IMR-90 (cell line): Measurements from ENCODE around the gene SULT1B1. TPM values are rescaled to one million over a fixed set of nuclear protein-coding genes. Genes with fewer than 3 reads are reported as not detected.

Source experiments
- ATAC-seq: fragments of 200-7000 bp; cut with Tn5 transposase; 2 replicates; pipeline ENCODE4 v1.9.1; 2020; ENCODE audit warnings: low read depth, mild to moderate bottlenecking, moderate library complexity
- BruUV-seq: library from RNA; stranded (reverse); fragments of 400-500 nt; replicated peaks from 2 replicates; lab custom pipeline; 2021; lab: Mats Ljungman, UMichigan
- CTCF ChIA-PET: fragments of 300-600 bp; formaldehyde crosslinking; extraction: SDS; loops from one replicate; lab custom pipeline; 2021; ENCODE audit warnings: antibody characterized with exemption; lab: Yijun Ruan, JAX
- POLR2A ChIA-PET: fragments of 300-600 bp; sonication (Branson Sonifier 250); formaldehyde crosslinking; loops from one replicate; lab custom pipeline; 2022; ENCODE audit warnings: antibody characterized with exemption; ENCODE audit not compliant: unreplicated experiment; lab: Charles Lee
- DNase-seq: peaks from one replicate; pipeline ENCODE4 v3.0.0; 2013
- H2AFZ ChIP-seq: replicated peaks from 2 replicates; pipeline ENCODE3; 2013; ENCODE audit warnings: low read length, mild to moderate bottlenecking; ENCODE audit not compliant: poor library complexity
- H2AK5ac ChIP-seq: 2 replicates; pipeline ENCODE4 v1.6.1; 2013; ENCODE audit warnings: low read depth, low read length, inconsistent platforms
- H2AK9ac ChIP-seq: replicated peaks from 2 replicates; pipeline ENCODE3; 2013; ENCODE audit warnings: mild to moderate bottlenecking, low read depth, low read length, moderate library complexity; ENCODE audit not compliant: poor library complexity
- H2BK120ac ChIP-seq: 2 replicates; pipeline ENCODE4 v1.6.1; 2013; ENCODE audit warnings: low read depth, low read length, inconsistent platforms
- H2BK15ac ChIP-seq: 3 replicates; pipeline ENCODE4 v1.6.1; 2013; ENCODE audit warnings: low read depth, low read length, inconsistent platforms
- H2BK20ac ChIP-seq: 2 replicates; pipeline ENCODE4 v1.6.1; 2013; ENCODE audit warnings: low read depth, mild to moderate bottlenecking, inconsistent platforms, low read length, moderate library complexity
- H2BK5ac ChIP-seq: 2 replicates; pipeline ENCODE4 v1.6.1; 2013; ENCODE audit warnings: mild to moderate bottlenecking, low read depth, low read length, inconsistent platforms; ENCODE audit not compliant: poor library complexity, severe bottlenecking
- H3K14ac ChIP-seq: replicated peaks from 2 replicates; pipeline ENCODE4 v1.6.1; 2013; ENCODE audit warnings: low read depth, low read length, inconsistent platforms
- H3K18ac ChIP-seq: 2 replicates; pipeline ENCODE4 v1.6.1; 2013; ENCODE audit warnings: low read depth, low read length, control low read depth
- H3K23ac ChIP-seq: 2 replicates; pipeline ENCODE4 v1.6.1; 2013; ENCODE audit warnings: low read depth, low read length, inconsistent platforms
- H3K27ac ChIP-seq: 2 replicates; pipeline ENCODE4 v1.5.1; 2013; ENCODE audit warnings: mild to moderate bottlenecking, control low read depth, low read length; ENCODE audit not compliant: insufficient read depth
- H3K27me3 ChIP-seq: 2 replicates; pipeline ENCODE4 v1.6.1; 2013; ENCODE audit warnings: low read length; ENCODE audit not compliant: control insufficient read depth, insufficient read depth
- H3K36me3 ChIP-seq: 2 replicates; pipeline ENCODE4 v1.6.1; 2013; ENCODE audit warnings: low read length, mixed read lengths; ENCODE audit not compliant: control insufficient read depth, insufficient read depth
- H3K4ac ChIP-seq: 2 replicates; pipeline ENCODE4 v1.6.1; 2013; ENCODE audit warnings: low read depth, low read length, inconsistent platforms
- H3K4me1 ChIP-seq: 2 replicates; pipeline ENCODE4 v1.6.1; 2013; ENCODE audit warnings: low read length, mixed read lengths; ENCODE audit not compliant: control insufficient read depth, insufficient read depth
- H3K4me2 ChIP-seq: 2 replicates; pipeline ENCODE4 v1.6.1; 2013; ENCODE audit warnings: low read depth, mild to moderate bottlenecking, control low read depth, low read length, moderate library complexity
- H3K4me3 ChIP-seq: 2 replicates; pipeline ENCODE4 v1.5.1; 2013; ENCODE audit warnings: low read depth, mild to moderate bottlenecking, control low read depth, low read length, moderate library complexity; ENCODE audit not compliant: insufficient read depth
- H3K56ac ChIP-seq: 2 replicates; pipeline ENCODE4 v1.6.1; 2013; ENCODE audit warnings: low read length, inconsistent platforms; ENCODE audit not compliant: insufficient read depth; ENCODE audit errors: extremely low read depth
- H3K79me1 ChIP-seq, 2 experiments: 2 replicates each; pipeline ENCODE4 v1.6.1; 2013; ENCODE audit warnings: low read length in 2 of 2, inconsistent platforms in 1 of 2, low read depth in 1 of 2
- H3K9ac ChIP-seq: 2 replicates; pipeline ENCODE4 v1.6.1; 2013; ENCODE audit warnings: low read depth, low read length, control low read depth
- H3K9me1 ChIP-seq: 2 replicates; pipeline ENCODE4 v1.6.1; 2013; ENCODE audit warnings: low read length, inconsistent platforms; ENCODE audit not compliant: insufficient read depth
- H3K9me3 ChIP-seq: 2 replicates; pipeline ENCODE4 v1.6.1; 2013; ENCODE audit warnings: low read length; ENCODE audit not compliant: control insufficient read depth, insufficient read depth
- H4K20me1 ChIP-seq: 2 replicates; pipeline ENCODE4 v1.6.1; 2013; ENCODE audit warnings: low read length, inconsistent platforms; ENCODE audit not compliant: insufficient read depth
- H4K5ac ChIP-seq: 2 replicates; pipeline ENCODE4 v1.6.1; 2013; ENCODE audit warnings: mild to moderate bottlenecking, low read depth, low read length, control low read depth
- H4K8ac ChIP-seq, 2 experiments: 2 replicates each; pipeline ENCODE4 v1.6.1; 2013; ENCODE audit warnings: low read depth in 2 of 2, low read length in 2 of 2, control low read depth in 1 of 2, inconsistent platforms in 1 of 2
- H4K91ac ChIP-seq: 2 replicates; pipeline ENCODE4 v1.6.1; 2013; ENCODE audit warnings: low read depth, low read length, inconsistent platforms; ENCODE audit not compliant: insufficient read depth
- BHLHE40 ChIP-seq: fragments of 150-350 bp; IDR thresholded peaks from 2 replicates; pipeline ENCODE4 v1.6.1; 2016; ENCODE audit warnings: mild to moderate bottlenecking, low read depth, low read length
- CEBPB ChIP-seq: IDR thresholded peaks from 2 replicates; pipeline ENCODE4 v1.6.1; 2012; ENCODE audit warnings: low read depth, low read length, improper control_type of control experiment
- CHD1 ChIP-seq: IDR thresholded peaks from 2 replicates; pipeline ENCODE4 v1.6.1; 2012; ENCODE audit warnings: low read depth, low read length, improper control_type of control experiment
- CTCF ChIP-seq: conservative IDR thresholded peaks from 2 replicates; pipeline ENCODE4 v1.5.1; 2012; ENCODE audit warnings: mild to moderate bottlenecking, low read depth, low read length, improper control_type of control experiment
- FOS ChIP-seq: fragments of 150-350 bp; IDR thresholded peaks from 2 replicates; pipeline ENCODE4 v1.6.1; 2016; ENCODE audit warnings: low read depth, low read length
- MAFK ChIP-seq: IDR thresholded peaks from 2 replicates; pipeline ENCODE4 v1.6.1; 2012; ENCODE audit warnings: low read depth, low read length, improper control_type of control experiment
- MAZ ChIP-seq: IDR thresholded peaks from 2 replicates; pipeline ENCODE4 v1.6.1; 2012; ENCODE audit warnings: low read depth, mild to moderate bottlenecking, low read length, improper control_type of control experiment, moderate library complexity, borderline replicate concordance
- MXI1 ChIP-seq: IDR thresholded peaks from 2 replicates; pipeline ENCODE4 v1.6.1; 2012; ENCODE audit warnings: low read depth, mild to moderate bottlenecking, low read length, moderate library complexity, borderline replicate concordance
- POLR2A ChIP-seq: IDR thresholded peaks from 2 replicates; pipeline ENCODE4 v1.6.1; 2012; ENCODE audit warnings: mild to moderate bottlenecking, low read depth, low read length
- RAD21 ChIP-seq: IDR thresholded peaks from 2 replicates; pipeline ENCODE4 v1.6.1; 2012; ENCODE audit warnings: low read length, improper control_type of control experiment
- RCOR1 ChIP-seq: IDR thresholded peaks from 2 replicates; pipeline ENCODE4 v1.6.1; 2012; ENCODE audit warnings: mild to moderate bottlenecking, low read length, improper control_type of control experiment; ENCODE audit not compliant: insufficient replicate concordance
- RFX5 ChIP-seq: IDR thresholded peaks from 2 replicates; pipeline ENCODE4 v1.8.0; 2012; ENCODE audit warnings: low read depth, mild to moderate bottlenecking, low read length, moderate library complexity
- SMC3 ChIP-seq: fragments of 150-350 bp; IDR thresholded peaks from 2 replicates; pipeline ENCODE4 v1.6.1; 2016; ENCODE audit warnings: low read depth, mild to moderate bottlenecking, antibody characterized with exemption, low read length, moderate library complexity
- dilution Hi-C: fragments of 300-500 bp; cut with HindIII; formaldehyde crosslinking; loops from one replicate; pipeline ENCODE4 v1.14.3; 2018; ENCODE audit warnings: low sequenced_read_pairs; ENCODE audit not compliant: unreplicated experiment
- in situ Hi-C: fragments of 300-500 bp; cut with MboI; formaldehyde crosslinking; loops from 3 replicates; pipeline ENCODE4 v1.14.3; 2019; ENCODE audit warnings: low sequenced_read_pairs, inconsistent platforms, mixed read lengths
- intact Hi-C: fragments of 100-400 bp; cut with micrococcal nuclease; formaldehyde crosslinking; loops from 2 replicates; pipeline ENCODE4 v1.10.0; 2022
- polyA plus RNA-seq, 3 experiments: library from polyadenylated mRNA; depleted of rRNA; stranded (reverse); fragments of >200 nt; gene quantifications; 2 replicates each; pipeline ENCODE4 v1.2.3, GENCODE V29; 2012; ENCODE audit warnings: low replicate concordance in 1 of 3
- total RNA-seq: library from RNA; depleted of rRNA; stranded (reverse); fragments of >200 nt; gene quantifications from 2 replicates; pipeline ENCODE4 v1.2.3, GENCODE V29; 2012
- TF ChIP-seq, protein P1 (sequence below): fragments of 150-350 bp; IDR thresholded peaks from 2 replicates; pipeline ENCODE4 v1.6.1; 2017; ENCODE audit warnings: mild to moderate bottlenecking, antibody characterized with exemption, low read length, low read depth
- TF ChIP-seq, protein P2 (sequence below): fragments of 150-350 bp; IDR thresholded peaks from 2 replicates; pipeline ENCODE4 v1.6.1; 2016; ENCODE audit warnings: low read depth, mild to moderate bottlenecking, low read length, moderate library complexity, borderline replicate concordance

SULT1B1 gene
- total and polyA plus RNA-seq, 2 of the 4 experiments (the other 2 are of a cell fraction) = 0.05 to 0.18 TPM

DNA sequence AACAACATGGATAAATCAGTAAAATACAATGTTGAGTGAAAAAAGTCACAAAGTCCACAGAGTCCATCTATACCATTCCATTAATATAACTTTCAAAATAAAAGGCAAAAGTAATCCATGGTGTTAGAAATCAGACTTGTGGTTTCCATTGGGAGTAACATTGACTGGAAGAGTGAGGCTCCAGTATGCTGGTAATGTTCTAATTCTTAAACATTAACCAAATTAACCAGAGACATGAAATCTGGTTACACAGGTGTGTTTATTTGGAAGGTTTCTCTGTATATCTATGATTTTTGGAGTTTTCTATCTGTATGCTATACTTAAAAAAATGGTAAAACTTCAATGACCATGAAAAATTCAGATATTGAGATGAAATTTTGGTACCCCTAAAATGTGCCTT is 42.6 kb downstream of the SULT1B1 start:
- H3K4ac ChIP-seq = no peak overlapping the region
- no peak for TF ChIP-seq FOS
- TF ChIP-seq, protein P1, sequence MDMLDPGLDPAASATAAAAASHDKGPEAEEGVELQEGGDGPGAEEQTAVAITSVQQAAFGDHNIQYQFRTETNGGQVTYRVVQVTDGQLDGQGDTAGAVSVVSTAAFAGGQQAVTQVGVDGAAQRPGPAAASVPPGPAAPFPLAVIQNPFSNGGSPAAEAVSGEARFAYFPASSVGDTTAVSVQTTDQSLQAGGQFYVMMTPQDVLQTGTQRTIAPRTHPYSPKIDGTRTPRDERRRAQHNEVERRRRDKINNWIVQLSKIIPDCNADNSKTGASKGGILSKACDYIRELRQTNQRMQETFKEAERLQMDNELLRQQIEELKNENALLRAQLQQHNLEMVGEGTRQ = no peak
- TF ChIP-seq POLR2A = no peak
- no peak for TF ChIP-seq MAZ
- no peak for TF ChIP-seq CTCF
- TF ChIP-seq RCOR1 = no peak
- TF ChIP-seq MXI1 = no peak
- TF ChIP-seq MAFK = no peak
- TF ChIP-seq SMC3 = no peak
- TF ChIP-seq RAD21 = no peak
- no peak for TF ChIP-seq CHD1
- TF ChIP-seq RFX5 = no peak
- TF ChIP-seq BHLHE40 = no peak
- TF ChIP-seq CEBPB = no peak
- TF ChIP-seq, protein P2, sequence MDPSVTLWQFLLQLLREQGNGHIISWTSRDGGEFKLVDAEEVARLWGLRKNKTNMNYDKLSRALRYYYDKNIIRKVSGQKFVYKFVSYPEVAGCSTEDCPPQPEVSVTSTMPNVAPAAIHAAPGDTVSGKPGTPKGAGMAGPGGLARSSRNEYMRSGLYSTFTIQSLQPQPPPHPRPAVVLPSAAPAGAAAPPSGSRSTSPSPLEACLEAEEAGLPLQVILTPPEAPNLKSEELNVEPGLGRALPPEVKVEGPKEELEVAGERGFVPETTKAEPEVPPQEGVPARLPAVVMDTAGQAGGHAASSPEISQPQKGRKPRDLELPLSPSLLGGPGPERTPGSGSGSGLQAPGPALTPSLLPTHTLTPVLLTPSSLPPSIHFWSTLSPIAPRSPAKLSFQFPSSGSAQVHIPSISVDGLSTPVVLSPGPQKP = no peak
- H3K18ac ChIP-seq = no peak overlapping the region
- H3K27ac ChIP-seq = no peak overlapping the region
- H3K14ac ChIP-seq = no peak overlapping the region
- no peak overlapping the region for H3K23ac ChIP-seq
- H2AK5ac ChIP-seq = no peak overlapping the region
- in situ Hi-C loops = no loop called here
- H4K91ac ChIP-seq = no peak overlapping the region
- no peak overlapping the region for H3K56ac ChIP-seq
- dilution Hi-C loops = no loop called here
- no peak overlapping the region for H3K4me2 ChIP-seq
- DNase-seq (no peak), ATAC-seq (no peak)
- no peaks in the 10 kb centered on the region for H3K79me1 ChIP-seq
- intact Hi-C loops = no loop called here
- H3K4me3 ChIP-seq = no peak overlapping the region
- H3K27me3 ChIP-seq = no peaks in the 10 kb centered on the region
- no peak overlapping the region for H3K9ac ChIP-seq
- ChIA-PET POLR2A (no interaction called here), CTCF (no interaction called here)
- H2BK15ac ChIP-seq = no peak overlapping the region
- no peak overlapping the region for H2AK9ac ChIP-seq
- no peak overlapping the region for H4K5ac ChIP-seq
- H2AFZ ChIP-seq = no peak overlapping the region
- no TSS peak for BruUV-seq
- H4K8ac ChIP-seq = no peak overlapping the region
- H3K36me3 ChIP-seq = no peaks in the 10 kb centered on the region
- no peaks in the 10 kb centered on the region for H4K20me1 ChIP-seq
- H3K9me1 ChIP-seq = no peaks in the 10 kb centered on the region
- H2BK5ac ChIP-seq = no peak overlapping the region
- H2BK120ac ChIP-seq = no peak overlapping the region
- H3K9me3 ChIP-seq = no peaks in the 10 kb centered on the region
- H2BK20ac ChIP-seq = no peak overlapping the region
- no peaks in the 10 kb centered on the region for H3K4me1 ChIP-seq
